IPS-18a (cell line): ENCODE results near the gene PLAU.
A peak's percentile ranks its signal among the peaks of the same experiment; 100 is the strongest.

Experiments used
- H3K27ac ChIP-seq: one replicate; pipeline ENCODE4 v1.5.1; 2013; ENCODE audit warnings: low read length
- H3K27me3 ChIP-seq: one replicate; pipeline ENCODE4 v1.6.1; 2013; ENCODE audit warnings: mild to moderate bottlenecking, low read length; ENCODE audit not compliant: control insufficient read depth, insufficient read depth
- H3K36me3 ChIP-seq: one replicate; pipeline ENCODE4 v1.6.1; 2013; ENCODE audit warnings: low read depth, low read length; ENCODE audit not compliant: control insufficient read depth
- H3K4me1 ChIP-seq: one replicate; pipeline ENCODE4 v1.6.1; 2013; ENCODE audit warnings: low read depth, low read length; ENCODE audit not compliant: control insufficient read depth
- H3K4me3 ChIP-seq: one replicate; pipeline ENCODE4 v1.5.1; 2013; ENCODE audit warnings: low read length
- H3K9ac ChIP-seq: one replicate; pipeline ENCODE4 v1.6.1; 2013; ENCODE audit warnings: mild to moderate bottlenecking, low read length, moderate library complexity
- H3K9me3 ChIP-seq: one replicate; pipeline ENCODE4 v1.6.1; 2013; ENCODE audit warnings: low read depth, low read length; ENCODE audit not compliant: control insufficient read depth

PLAU gene

GRCh38 chr10:73931767-73932619 lies 21.1 kb downstream of the PLAU start:
- Histone ChIP-seq H3K9ac (peak overlapping the region; percentile 19), H3K9me3 (no peaks in the 10 kb centered on the region), H3K4me1 (peaks cover 19% of the 10 kb centered on the region), H3K27me3 (no peaks in the 10 kb centered on the region), H3K36me3 (no peaks in the 10 kb centered on the region), H3K27ac (no peak overlapping the region), H3K4me3 (no peak overlapping the region)

DNA sequence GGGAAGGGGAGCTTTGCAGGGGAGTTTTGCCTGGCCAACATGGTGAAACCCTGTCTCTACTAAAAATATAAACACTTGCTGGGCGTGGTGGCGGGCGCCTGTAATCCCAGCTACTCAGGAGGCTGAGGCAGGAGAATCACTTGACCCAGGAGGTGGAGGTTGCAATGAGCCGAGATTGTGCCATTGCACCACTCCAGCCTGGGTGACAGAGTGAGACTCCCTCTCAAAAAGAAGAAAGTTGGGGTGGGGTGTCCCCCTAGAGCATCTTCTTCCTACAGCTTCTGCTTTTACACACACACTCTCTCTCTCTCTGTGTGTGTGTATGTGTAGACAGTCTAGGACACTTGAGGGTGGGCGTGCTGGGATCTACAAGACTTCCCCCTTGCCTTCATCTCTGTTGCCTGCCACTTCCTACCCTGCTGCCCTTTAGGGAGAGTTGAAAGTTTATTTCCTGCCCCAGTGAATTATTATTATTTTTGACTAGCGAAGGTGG lies 21.7 kb downstream of the PLAU start:
- Histone ChIP-seq H3K27me3 (no peaks in the 10 kb centered on the region), H3K4me3 (no peak overlapping the region), H3K4me1 (peaks cover 19% of the 10 kb centered on the region), H3K9me3 (no peaks in the 10 kb centered on the region), H3K36me3 (no peaks in the 10 kb centered on the region), H3K27ac (no peak overlapping the region), H3K9ac (no peak overlapping the region)

DNA sequence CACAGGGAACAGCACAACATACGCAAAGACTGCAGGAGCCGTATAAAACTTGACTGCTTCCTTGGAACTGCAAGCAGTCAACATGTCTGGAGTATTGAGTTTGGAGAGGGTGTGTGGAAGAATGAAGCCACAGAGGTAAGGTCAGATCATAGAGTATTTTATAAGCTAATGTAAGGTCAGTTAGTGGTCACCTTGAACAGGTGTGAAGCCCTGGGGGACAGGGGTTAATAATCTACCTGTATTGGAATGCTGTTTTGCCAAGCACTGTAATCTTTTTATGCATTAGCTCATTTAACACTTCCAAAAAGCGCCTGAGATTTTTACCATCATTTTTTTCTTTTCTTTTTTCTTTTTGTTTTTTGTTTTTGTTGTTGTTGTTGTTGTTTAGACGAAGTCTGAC lies 23.1 kb downstream of the PLAU start:
- Histone ChIP-seq H3K9ac (no peak overlapping the region), H3K4me3 (no peak overlapping the region), H3K9me3 (no peaks in the 10 kb centered on the region), H3K27me3 (no peaks in the 10 kb centered on the region), H3K36me3 (no peaks in the 10 kb centered on the region), H3K4me1 (peaks cover 19% of the 10 kb centered on the region), H3K27ac (no peak overlapping the region)

GRCh38 chr10:73935895-73936294 lies 25.0 kb downstream of the PLAU start:
- Histone ChIP-seq H3K27ac (no peak overlapping the region), H3K27me3 (peaks cover 1% of the 10 kb centered on the region), H3K9ac (no peak overlapping the region), H3K4me3 (no peak overlapping the region), H3K4me1 (peaks cover 16% of the 10 kb centered on the region), H3K9me3 (no peaks in the 10 kb centered on the region), H3K36me3 (no peaks in the 10 kb centered on the region)

DNA sequence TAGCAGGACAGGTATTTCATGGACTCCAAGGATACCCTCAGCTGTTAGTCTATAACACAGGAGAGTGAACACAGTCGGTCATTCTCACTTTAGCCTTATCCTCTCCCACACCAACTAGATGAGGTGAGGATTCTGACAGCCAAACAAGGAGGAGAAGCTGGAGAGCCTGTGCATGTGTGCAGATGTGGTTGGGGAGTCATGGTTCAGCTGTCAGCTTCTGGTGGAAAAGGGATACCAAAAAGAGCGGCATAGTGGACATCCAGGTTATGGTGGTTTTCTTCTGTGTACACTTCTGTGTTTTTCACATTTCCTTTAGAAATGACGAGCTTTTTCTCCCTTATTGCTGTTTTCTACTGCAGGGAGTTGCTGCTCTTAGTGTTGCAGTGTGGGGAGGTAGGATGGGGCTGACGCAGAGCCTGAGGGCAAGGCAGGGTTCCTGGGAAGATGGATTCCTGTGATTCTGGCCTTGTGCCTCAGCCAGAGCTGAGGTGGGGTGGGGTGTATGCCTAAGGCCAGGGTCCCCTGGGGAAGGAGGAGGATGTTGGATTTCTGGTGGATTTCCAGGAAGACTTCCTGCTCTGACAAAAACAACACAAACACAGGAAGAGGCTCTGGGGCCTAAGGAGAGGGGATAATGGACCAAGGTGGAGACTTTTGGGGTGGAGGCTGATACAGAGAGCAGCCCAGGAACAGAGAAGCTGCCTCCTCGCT lies 26.6 kb downstream of the PLAU start:
- no peaks in the 10 kb centered on the region for H3K36me3 ChIP-seq
- H3K27ac ChIP-seq, result no peak overlapping the region
- no peak overlapping the region for H3K4me3 ChIP-seq
- peaks cover 10% of the 10 kb centered on the region for H3K4me1 ChIP-seq
- no peak overlapping the region for H3K9ac ChIP-seq
- H3K27me3 ChIP-seq, result peaks cover 7% of the 10 kb centered on the region
- H3K9me3 ChIP-seq, result no peaks in the 10 kb centered on the region

- Histone ChIP-seq H3K27ac (no peak overlapping the region), H3K9ac (no peak overlapping the region), H3K27me3 (peaks cover 7% of the 10 kb centered on the region), H3K9me3 (no peaks in the 10 kb centered on the region), H3K4me3 (no peak overlapping the region), H3K36me3 (no peaks in the 10 kb centered on the region), H3K4me1 (peaks cover 6% of the 10 kb centered on the region)
Measured at GRCh38 chr10:73940634-73941221, 29.8 kb downstream of the PLAU start.

DNA sequence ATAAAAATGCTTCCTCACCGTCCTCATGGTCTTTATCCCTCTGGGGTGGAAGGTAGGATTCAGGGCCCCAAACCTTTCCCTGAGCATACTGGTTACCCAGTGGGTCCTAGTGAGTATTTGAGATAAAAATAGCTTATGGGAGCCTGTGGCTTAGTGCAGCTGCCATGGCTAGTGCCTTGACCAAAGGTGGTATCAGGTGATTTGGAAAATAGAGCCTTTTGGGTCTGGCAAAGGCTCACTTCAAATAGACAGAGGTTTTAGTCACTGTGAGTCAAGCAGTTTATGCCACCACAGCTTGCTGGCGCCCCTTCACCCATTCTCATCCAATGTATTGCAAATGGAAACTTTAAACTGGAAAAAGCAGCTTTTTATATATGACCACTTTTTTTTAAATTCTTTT lies 30.4 kb downstream of the PLAU start:
- Histone ChIP-seq H3K4me3 (no peak overlapping the region), H3K27ac (no peak overlapping the region), H3K27me3 (peaks cover 7% of the 10 kb centered on the region), H3K9ac (no peak overlapping the region), H3K9me3 (no peaks in the 10 kb centered on the region), H3K36me3 (no peaks in the 10 kb centered on the region), H3K4me1 (peaks cover 6% of the 10 kb centered on the region)

DNA sequence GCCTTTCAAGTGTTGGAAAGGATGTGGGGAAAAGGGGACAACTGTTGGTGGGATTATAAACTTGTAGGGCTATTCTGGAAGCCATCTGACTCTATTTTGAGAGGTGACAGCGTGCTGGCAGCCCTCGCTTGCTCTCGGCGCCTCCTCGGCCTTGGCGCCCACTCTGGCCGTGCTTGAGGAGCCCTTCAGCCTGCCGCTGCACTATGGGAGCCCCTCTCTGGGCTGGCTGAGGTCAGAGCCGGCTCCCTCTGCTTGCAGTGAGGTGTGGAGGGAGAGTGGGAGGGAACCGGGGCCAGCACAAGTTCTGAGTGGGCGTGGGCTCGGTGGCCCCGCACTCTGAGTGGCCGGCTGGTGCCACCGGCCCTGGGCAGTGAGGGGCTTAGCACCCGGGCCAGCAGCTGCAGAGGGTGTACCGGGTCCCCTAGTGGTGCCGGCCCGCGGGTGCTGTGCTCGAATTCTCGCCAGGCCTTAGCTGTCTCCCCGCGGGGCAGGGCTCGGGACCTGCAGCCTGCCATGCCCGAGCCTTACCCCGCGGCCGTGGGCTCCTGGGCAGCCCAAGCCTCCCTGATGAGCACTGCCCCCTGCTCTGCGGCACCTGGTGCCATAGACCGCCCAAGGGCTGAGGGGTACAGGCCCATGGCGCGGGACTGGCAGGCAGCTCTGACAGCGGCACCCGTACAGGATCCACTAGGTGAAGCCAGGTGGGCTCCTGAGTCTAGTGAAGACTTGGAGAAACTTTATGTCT lies 33.6 kb downstream of the PLAU start:
- H3K9me3 ChIP-seq, result no peaks in the 10 kb centered on the region
- no peak overlapping the region for H3K9ac ChIP-seq
- H3K4me3 ChIP-seq, result no peak overlapping the region
- H3K27me3 ChIP-seq, result peaks cover 7% of the 10 kb centered on the region
- H3K4me1 ChIP-seq, result peaks cover 6% of the 10 kb centered on the region
- H3K27ac ChIP-seq, result no peak overlapping the region
- H3K36me3 ChIP-seq, result no peaks in the 10 kb centered on the region

GRCh38 chr10:73946253-73947145 lies 35.6 kb downstream of the PLAU start:
- Histone ChIP-seq H3K36me3 (no peaks in the 10 kb centered on the region), H3K9ac (no peak overlapping the region), H3K27me3 (peaks cover under 1% of the 10 kb centered on the region), H3K4me3 (no peak overlapping the region), H3K4me1 (peaks cover 4% of the 10 kb centered on the region), H3K27ac (no peak overlapping the region), H3K9me3 (no peaks in the 10 kb centered on the region)

DNA sequence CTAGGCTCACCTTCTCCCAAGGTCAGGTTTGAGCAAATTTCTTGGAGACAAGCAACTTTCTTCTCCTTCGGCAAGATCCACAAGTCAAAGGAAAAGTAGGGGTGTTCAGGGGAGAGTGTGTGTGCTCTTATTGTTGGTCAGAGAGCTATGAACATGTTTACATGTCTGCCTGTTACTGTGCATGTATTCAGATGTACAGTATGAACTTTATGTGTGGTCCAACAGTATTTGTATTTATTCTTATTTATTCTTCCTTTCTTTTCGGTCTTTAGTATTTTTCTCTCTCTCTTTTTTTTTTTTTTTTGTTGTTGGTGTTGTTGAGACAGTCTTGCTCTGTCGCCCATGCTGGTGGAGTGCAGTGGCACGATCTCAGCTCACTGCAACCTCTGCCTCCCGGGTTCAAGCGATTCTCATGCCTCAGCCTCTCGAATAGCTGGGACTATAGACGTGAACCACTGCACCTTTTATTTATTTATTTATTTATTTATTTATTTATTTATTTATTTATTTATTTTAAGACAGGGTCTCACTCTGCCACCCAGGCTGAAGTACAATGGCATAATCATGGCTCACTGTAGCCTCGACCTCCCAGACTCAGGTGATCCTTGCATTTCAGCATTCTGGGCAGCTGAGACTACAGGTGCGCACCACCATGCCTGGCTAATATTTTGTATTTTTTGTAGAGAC lies 38.2 kb downstream of the PLAU start:
- no peak overlapping the region for H3K27ac ChIP-seq
- H3K36me3 ChIP-seq, result no peaks in the 10 kb centered on the region
- no peak overlapping the region for H3K9ac ChIP-seq
- no peak overlapping the region for H3K4me3 ChIP-seq
- no peaks in the 10 kb centered on the region for H3K27me3 ChIP-seq
- H3K9me3 ChIP-seq, result no peaks in the 10 kb centered on the region
- H3K4me1 ChIP-seq, result peaks cover 4% of the 10 kb centered on the region
